ENCODE results near the gene TRUB1.

DNA sequence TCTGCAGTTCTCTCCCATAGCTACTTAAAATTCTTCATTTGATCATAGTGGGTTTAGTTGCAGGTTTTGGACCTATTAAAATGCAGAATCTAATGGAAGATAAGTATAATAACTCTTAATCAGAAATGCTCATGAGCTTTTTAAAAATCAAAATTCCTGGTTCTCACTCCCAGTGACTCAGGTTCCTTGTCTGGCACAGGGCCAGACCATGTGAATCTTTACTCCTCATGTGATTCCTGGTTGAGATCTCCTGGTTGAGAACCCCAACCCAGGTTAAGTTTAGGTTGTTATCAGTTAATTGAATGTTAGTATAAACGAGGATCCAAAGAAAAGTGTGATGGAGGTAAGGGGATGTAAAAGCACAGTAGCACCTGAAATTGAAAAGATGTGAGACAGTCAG lies 17.5 kb upstream of the TRUB1 start:
- TF ChIP-seq POLR2A (IDR thresholded peaks at IDR 0.05; ENCODE audit: low read depth, low read length): no peak
- TF ChIP-seq, protein P1, sequence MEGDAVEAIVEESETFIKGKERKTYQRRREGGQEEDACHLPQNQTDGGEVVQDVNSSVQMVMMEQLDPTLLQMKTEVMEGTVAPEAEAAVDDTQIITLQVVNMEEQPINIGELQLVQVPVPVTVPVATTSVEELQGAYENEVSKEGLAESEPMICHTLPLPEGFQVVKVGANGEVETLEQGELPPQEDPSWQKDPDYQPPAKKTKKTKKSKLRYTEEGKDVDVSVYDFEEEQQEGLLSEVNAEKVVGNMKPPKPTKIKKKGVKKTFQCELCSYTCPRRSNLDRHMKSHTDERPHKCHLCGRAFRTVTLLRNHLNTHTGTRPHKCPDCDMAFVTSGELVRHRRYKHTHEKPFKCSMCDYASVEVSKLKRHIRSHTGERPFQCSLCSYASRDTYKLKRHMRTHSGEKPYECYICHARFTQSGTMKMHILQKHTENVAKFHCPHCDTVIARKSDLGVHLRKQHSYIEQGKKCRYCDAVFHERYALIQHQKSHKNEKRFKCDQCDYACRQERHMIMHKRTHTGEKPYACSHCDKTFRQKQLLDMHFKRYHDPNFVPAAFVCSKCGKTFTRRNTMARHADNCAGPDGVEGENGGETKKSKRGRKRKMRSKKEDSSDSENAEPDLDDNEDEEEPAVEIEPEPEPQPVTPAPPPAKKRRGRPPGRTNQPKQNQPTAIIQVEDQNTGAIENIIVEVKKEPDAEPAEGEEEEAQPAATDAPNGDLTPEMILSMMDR (conservative IDR thresholded peaks at IDR 0.05; ENCODE audit: low read depth, low read length): no peak
- no peak for TF ChIP-seq MXI1 (IDR thresholded peaks at IDR 0.05; ENCODE audit: borderline replicate concordance, low read depth, low read length)
- TF ChIP-seq RCOR1 (IDR thresholded peaks at IDR 0.05; ENCODE audit: insufficient replicate concordance, low read length): no peak
- TF ChIP-seq RAD21 (IDR thresholded peaks at IDR 0.05; ENCODE audit: low read length): no peak
- no peak for TF ChIP-seq CEBPB (IDR thresholded peaks at IDR 0.05; ENCODE audit: low read depth, low read length)
